Eye (tissue), 1 donor: ENCODE measurements around the gene ALX4.

Source experiments
- DNase-seq: peaks from one replicate; pipeline ENCODE4 v3.0.0-alpha.2; 2015

Gene ALX4

DNA sequence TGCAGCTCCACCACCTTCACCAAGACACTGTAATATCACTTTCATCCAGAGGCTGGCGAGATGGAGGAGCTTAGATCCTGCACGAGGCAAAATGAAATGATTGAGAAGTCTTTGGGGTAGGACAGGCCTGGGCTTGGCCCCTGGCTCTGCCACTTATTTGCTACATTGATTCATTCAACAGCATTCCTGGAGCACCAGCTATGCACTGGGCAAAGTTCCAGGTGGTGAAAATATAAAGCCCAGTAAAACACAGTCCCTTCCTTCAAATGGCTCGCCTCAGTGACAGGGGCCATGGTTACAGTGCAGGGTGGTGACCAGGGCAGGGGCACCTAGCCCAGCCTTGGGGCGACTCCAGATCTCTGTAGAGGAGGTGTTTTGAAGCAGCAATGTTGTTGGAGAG lies 19.7 kb downstream of the ALX4 start:
- no peak for DNase-seq

DNA sequence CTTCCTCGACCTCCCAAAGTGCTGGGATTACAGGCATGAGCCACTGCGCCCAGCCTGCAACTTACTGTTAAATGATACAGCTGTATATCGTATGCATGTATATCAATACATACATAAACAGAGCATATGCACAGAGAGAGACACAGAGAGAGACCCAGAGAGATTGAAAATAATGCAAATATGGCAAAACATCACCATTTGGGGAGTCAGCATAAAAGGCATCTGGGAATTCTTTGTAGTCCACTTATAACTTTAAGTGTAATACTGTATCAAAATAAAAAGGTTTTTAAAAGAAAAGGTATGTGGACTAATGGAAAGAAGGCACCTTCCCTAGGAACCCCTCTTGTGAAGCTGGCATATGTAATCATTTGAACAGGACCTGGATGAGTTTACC lies 21.8 kb downstream of the ALX4 start:
- DNase-seq = no peak

DNA sequence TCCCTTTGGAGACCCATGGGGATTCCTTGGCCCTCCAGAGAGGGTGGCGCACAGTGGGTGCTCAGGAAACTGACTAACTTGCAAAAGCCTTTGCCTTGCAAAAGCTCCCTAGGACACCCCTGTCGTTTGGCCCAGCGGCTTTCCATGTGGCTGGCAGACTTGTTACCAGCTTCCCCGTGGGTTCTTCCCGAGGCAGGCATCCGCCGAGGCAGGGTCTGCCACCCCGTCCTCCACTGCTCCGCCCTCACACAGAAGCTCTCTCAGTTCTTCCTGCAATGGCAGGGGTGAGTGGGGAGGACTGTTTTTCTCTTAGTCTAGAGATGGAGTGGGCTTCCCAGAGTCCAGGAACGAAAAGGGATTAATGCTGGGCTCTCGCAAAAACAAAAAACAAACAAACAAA lies 23.0 kb downstream of the ALX4 start:
- DNase-seq = no peak

DNA sequence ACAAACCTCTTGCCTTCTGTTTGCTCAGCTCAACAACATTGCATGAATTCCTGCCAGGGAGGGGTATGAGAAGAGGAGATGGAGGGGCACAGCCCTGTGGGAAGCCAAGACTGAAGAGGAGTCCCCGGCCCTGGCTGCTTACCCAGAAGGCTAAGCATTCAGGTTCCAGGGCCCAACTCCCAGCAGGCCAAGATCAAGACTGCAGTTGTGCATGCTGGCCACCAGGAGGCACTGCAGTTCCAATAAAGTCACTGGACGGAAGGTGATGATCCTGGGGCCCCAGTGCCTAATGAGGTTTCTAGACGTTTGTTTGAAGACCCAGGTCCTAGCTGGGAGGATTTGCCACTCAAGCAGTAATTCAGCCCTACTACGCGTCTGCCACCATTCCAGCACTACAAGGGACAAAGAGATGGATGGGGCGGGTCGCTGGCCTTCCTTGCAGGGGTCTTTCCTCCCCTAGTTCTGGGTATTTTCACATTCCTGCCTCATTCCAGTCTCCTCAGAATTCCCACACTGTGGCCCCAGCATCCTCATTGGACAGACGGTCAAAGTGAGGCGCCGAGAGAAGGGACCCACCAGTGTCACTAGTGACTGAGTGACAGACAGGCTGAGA lies 23.6 kb downstream of the ALX4 start:
- peak; percentile 86 for DNase-seq

DNA sequence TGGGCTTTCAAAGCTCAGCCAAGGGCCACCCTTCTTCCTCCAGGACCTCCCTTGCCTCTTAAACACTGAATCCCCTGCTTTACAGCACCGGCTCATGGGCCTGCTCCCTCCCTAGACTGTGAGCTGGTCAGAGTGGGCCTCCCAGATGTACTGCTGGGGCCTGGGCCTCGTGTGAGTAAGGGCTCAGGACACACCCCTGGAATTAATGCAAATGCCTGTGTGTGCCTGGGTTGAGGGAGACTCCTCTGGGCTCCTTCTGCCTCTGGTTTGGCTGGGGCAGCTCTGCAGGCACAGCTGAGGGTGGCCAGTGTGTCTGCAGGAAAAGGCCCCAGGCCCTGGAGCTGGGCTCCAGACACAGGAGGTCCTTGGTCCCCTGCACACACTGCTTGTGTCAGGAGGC lies 24.2 kb downstream of the ALX4 start:
- no peak for DNase-seq

DNA sequence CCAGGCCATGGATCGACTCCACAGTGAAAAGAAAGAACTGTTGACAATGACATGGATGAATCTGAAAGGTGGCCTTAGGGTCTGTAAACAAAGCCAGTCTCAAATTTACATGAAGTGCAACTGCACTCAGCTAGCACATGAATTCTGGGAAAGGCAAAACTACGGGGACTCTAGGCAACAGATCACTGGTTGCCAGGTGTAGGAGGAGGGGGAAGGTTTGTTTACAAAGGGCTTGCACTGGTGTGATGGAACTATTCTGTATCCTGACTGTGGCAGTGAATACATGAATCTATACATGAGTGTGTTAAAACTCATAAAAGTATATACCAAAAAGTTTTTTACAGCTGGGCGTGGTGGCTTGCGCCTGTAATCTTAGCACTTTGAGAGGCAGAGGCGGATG lies 27.3 kb downstream of the ALX4 start:
- no peak for DNase-seq

DNA sequence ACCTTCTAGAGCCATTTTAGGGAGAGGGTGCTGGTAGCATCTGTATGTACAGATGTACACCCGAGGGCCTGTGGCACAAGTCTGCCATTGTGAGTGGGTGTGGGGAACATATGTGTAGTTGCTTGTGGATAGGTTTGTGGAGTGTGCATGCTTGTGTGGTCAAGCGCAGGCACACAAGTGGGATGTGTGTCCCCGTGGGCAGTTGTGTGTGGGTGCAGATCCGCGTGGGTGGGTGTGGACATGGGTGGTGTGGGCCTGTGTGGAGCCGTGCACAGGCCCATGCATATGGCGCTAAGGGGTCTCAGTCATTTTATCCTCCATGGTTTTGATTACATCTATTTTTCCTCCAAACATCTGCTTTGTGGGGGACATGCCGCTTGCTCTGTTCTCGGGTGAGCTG lies 28.8 kb downstream of the ALX4 start:
- DNase-seq = no peak

DNA sequence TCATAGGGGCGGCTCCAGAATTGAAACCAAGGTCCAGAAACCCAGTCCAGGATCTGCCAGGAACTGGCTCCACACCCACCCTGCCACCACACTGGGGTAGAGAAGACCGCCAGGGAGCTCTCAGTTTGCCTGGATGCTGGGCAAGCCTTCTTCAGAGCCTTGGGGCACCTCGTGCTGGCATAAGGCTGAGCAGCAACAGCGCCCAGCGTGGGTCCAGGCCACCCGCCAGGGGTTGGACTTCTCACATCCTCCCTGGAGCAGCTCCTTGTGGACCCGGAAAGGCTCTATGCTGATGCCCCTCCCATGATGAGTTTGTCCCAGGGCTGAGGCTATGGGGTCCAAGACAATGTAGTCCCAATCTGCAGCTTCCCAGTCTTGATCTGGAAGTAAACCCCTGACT lies 29.7 kb downstream of the ALX4 start:
- DNase-seq = no peak

DNA sequence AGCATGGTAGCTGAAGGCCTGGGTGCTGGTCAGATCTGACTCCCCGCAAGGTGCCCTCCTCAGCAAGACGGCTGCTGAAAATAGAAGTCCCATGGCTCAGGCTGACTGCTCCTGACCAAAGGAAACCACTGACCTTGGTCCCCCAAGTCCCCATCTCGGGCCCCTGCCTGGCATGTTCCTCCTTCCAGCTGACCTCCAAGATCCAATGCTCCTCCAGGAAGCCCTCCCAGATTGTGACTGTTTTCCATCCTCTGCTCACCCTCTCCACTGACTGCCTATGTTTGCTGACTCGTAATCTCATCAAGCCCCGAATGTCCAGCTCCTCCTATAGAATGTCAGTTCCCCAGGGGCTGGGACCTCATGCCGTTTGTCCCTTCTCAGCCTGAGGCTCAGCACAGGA lies 30.5 kb downstream of the ALX4 start:
- no peak for DNase-seq

DNA sequence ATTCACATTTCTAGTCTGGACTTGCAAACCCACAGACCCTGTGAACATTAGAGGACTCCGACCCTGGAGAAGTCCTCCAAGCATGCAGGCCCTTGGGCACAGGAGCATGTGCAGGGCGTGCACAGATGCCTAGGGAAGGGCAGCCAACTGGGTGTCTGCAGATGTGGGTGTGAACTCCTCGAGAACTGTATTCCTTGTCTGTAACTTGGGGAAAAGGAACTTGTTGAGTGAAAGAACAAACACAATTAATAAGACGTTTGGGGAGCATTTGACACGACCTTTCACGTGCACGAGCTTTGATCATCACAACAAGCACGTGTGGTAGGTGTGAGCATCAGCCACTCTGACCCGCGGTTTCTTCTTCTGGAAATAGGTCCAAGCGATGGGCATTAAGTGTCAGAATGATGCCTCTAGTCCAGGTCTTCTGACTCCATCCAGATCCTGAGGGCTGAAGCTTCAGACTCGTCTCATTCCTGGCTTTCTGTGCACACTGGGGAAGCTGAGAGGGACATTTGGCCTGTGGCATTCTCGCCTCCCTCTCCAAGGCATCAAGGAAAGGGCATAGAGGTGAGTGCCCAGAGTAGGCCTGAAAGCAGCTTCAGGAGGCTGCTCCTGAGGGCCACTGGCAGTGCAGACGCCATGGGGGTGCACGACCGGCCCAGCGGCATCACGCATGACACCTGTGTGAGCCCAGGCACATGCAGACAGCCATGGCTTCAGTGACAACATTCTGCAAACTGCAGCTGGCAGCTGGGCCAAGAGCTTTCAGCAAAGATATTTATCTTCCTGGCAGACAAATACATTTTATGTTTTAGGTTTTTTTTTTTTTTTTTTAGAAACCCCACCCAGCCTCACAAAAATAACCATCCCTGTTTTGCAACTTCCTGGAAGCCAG lies 32.5 kb downstream of the ALX4 start:
- DNase-seq = no peak

DNA sequence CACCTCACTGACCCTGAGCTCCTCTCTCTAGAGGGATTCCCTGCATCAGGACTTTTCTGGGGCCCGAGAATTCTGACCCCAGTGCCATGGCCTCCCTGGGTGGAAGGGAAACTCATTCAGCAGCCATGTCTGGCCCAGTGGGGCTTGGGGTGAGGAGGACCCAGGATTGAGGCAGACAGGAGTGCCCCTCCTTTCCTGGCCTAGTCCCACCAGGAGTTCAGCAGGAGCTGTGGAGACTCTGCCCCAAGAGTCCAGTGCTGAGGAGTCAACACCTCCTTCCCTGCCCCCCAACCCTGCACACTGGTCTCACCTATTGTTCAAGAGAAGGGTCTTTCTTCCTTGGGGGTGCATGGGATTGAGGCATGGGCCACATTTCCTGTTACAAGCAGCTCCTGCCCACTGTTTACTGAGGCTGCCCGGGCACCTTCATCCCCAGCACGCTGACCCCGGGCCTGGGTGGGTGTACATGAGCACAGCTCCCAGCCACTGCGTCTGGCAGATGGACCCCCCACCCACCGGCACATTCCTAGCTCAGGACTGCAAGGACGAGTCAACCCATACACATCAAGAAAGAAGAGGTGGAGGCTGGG lies 33.9 kb downstream of the ALX4 start:
- no peak for DNase-seq

DNA sequence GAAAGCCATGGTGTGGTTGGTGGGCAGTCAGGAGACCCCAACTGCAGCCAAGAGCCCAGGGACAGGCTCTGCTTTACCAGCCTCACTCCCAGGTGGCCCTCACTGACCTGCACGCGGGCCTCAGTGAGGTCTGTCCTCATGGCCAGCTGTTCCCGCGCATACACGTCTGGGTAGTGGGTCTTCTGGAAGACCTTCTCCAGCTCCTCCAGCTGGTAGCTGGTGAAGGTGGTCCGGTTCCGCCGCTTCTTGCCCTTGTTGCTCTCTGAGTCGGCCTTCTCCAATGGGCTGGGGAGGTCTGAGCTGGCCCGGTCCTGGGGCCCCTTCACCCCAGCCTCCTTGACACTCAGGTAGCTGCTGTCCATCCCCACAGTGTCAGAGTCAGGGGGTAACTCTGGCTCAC lies 34.7 kb downstream of the ALX4 start:
- DNase-seq = no peak

DNA sequence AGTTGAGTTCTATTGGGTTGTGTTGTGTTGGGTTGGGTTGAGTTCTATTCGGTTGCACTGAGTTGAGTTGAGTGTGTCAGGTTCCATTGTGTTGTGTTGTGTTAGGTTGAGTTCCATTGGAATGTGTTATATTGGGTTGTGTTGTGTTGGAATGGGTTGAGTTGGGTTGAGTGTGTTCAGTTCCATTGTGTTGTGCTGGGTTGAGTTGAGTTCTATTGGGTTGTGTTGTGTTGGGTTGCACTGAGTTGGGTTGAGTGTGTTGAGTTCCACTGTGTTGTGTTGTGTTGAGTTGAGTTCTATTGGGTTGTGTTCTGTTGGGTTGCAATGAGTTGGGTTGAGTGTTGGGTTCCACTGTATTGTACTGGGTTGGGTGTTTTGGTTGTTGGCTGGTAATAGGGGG lies 35.5 kb downstream of the ALX4 start:
- no peak for DNase-seq

DNA sequence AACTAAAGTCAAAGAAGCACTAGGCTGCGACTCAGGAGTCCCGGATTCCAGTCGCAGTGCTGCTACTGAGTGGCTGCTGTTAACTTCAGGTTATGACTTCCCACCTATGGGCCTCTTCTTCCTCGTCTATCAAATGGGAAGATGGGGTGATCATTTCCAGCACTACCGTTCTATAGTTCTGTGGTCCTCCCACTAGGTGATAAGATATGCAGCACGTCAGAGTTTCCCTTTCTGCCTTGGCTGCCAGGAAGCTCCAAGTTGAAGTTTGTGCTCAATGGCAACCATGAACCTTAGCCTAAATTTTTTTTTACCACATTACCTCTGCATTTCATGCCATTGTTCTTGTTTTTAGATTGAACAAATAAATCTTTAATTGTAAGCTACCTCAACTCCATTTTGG lies 38.7 kb downstream of the ALX4 start:
- no peak for DNase-seq

DNA sequence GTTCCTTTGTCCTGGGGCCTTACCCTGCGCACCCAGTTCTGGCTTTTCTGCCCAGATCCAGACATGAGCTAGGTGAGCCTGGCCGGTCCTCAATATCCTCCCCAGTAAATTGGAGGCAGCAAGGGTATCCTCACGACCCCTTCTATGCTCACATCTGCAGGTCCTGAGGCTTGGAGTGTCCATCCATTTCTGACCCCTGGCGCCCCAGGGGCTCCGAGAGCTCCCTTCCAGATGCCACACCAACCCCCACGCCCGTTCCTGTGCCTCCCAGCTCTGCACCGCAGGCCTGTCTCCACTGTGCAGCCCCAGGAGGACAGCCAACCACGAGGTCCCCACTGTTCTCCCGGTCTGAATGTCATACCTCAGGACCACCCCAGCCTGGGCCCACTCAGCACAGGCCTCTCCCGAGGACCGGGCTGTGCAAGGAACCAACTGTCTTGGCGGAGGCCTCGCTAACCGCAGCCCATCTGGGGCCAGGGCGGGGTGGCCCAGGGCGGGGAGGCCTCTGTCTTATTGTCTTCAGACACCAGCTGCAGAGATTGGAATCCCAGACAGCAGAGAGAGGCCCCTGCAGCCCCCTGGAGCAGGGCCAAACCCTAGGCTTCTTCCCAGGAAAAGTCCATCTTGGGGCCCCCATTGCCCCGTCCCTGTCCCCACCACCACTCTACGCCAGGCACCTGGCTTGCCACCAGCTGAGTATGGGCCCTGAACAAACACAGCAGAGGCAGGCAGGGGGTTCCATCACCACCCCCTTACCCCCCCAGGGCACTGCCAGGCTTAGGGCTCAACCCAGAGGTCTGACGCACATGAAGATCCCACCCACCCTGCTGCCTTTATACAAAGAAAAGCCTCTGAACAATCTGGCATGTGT lies 39.3 kb downstream of the ALX4 start:
- peak; percentile 64 for DNase-seq

DNA sequence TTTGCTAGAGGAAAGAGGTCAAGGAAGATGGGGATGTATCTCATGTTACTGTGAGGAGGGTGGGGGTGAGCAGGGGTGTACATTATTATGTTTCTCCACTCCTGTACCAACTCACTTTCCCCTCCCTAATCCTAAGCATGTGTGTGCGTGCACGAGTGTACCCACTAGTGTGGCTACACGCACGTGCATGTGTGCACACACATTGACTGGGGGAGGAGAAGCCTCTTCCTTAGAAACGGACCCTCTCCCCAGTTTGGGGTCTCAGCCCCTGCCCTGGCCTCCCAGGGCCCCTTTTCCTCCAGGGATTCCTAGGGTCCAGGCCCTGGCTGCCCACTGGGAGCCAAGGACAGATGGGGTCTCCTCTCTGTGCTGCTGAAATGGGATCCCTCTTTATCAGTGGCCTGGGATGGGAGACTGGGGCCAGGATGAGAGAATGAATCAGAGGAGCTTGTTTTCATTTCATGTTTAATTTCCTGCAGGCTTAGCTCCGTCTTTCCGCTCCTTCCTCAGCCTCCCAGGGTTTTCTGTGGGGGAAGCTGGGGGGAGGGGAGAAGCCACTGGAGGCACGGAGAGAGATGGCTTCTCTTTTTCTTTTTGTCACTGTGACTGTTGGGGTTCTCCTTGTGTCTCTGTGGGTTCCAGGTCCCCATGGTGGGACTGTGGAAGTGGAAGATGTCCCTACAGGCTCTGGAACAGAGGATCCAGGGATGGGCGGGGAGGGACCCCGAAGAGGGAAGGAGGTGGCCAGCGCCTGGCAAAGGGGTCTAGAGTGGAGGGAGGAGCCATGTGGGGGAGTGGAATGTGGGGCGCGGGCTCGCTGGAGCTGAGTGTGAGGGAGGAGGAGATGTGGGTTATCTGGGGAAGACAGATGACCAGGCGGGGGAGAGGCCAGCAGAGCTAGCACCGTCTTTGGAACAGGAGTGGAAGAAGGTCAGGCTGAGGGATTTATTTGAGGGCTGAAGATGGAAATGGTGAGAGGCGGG lies 40.3 kb downstream of the ALX4 start:
- DNase-seq = peak; percentile 76

DNA sequence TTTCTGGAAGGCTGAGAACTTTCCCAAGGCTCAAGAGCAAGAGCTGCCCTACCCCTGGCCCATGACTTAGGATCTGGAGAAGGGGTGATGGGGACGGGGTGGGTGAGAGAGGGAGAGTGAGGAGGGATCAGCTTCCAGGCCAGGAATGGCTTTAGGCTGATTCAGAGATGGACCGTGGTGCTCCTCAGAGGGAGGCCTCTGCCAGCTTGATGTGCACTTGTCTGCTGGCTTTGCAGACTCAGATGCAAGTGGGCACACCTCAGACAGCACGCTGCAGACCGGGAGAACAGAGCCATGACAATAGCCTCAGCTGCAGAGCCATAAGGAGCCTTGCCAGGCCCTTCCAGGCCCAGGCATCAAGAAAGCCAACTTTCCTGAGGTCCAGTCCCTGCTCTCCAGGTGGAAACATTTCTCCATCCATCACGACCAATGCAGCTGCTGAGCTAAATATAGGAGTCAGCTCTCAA lies 41.3 kb downstream of the ALX4 start:
- no peak for DNase-seq

DNA sequence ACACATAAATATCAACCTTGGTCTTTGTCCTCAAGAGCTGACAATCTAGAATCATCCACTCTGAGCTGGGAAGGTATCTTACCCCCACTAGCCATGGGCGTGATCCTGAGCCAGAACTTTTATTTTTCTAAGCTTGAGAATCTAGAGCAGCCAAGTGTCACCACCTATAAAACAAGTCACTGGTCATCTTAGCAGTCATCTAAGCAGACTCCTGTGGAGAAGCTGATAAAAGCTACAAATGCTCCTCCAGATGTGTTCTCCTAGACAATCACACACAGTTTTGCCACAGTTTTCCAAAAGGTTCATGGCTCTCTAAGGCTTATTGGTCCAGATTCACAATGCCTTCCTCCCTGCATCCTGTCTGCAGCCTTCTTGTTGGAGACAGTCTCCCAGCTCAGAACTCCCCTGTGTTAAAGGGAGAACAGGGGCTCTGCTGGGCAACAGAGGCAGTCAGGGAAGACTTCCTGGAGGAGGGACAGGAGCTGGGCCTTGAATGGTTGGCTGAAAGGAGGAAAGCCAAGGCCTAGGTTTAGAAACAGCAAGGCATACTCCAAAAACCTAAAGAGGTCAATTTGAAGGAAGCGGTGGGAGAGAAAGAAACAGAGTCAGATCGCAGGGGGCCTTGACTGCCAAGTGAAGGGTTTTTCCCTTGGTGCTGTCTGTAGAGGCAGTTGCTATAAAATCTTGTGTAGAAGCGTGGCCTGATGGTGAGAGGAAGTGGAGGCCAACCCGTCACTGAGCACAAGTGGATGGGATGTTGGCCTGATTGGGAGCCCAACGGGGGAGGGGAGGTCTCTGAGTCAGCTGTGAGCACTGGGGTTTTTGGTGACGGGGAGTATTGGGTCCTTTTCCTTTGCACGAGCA lies 42.0 kb downstream of the ALX4 start:
- no peak for DNase-seq

DNA sequence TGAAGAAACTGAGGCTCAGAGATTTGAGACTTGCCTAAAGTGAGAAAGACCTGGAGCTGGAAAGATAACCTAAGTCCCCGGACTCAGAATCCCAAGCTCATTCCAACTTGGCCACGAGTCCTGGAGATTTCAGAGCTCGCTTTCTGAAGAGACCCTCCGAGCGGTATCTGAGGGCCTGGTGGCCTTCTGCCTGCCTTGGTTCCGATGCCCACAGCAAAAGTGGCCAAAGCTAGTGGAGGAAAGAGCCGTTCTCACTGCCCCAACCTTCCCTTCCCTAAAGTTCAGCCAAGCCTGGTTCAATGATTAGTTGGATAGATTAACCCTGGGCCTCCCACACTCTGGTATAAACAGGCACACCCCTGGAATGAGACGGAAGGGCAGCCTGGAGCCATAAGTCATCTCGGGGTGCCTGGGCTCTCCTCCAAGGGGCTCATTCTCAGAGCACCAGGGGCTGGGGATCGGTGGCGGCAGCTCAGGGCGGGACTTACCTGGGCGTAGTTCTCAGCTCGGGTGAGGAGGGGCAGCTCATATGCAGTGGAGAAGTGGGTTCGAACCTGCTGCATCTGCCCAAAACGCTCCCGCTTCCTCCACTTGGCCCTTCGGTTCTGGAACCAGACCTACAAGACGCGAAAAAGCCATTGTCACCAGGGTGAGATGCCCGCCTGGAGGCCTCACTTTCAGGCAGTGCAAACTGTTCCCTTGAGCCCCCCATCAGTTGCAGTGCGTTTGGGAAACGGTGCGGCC lies 42.8 kb downstream of the ALX4 start:
- no peak for DNase-seq
